ENCODE measurements around the gene UBE2G1. TPM values are rescaled to one million over a fixed set of nuclear protein-coding genes. Genes with fewer than 3 reads are reported as not detected.
"Not testable (repeated sequence)": the region's sequence is repeated elsewhere in the genome, so short reads cannot be mapped to it uniquely, and the experiment has no call there.

Gene UBE2G1
- total RNA-seq, 1 donor: 36.2 TPM

DNA sequence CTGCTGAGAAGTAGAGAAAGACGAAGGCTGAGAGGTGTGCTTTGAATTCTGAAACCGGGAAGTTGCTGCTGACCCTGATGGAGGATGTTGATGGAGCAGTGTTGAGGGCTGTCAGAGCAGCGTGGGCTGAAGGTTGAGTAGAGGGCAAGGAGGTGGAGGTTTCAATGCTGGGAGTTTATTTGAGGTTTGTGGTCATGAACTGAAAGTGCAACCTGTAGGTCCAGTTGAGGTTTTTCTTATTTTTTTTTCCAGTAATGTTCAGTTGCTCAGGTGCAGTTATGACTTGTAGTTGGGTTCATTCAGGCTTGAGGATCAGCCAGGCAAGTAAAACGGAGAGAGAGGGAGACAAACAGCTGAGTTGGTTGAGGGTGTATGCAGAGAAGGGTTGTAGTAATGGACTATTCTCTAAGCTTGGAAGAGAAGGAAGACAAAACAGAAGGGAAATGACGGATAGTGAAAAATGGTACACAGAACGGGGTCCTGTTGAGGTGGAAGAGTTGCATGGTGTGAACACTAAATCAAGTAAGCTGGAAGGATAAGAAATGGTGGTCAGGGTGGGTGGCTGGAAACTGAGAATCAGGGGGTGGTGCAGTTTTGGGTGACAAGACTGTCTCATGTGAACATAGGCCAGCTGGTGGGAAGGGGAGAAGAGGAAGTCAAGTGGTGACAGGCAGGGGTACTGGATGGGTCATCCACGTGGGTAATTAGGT lies 8.7 kb upstream of the UBE2G1 start:
- Histone ChIP-seq H3K36me3 (ENCODE audit: insufficient read depth, low read length) (no peaks in the 10 kb centered on the region), H3K27ac (ENCODE audit: low read depth, low read length) (no peak overlapping the region), H3K4me3 (ENCODE audit: insufficient read depth, low read length) (no peak overlapping the region), H3K4me2 (ENCODE audit: insufficient read depth, low read length) (no peak overlapping the region), H4K20me1 (ENCODE audit: insufficient read depth, low read length) (no peaks in the 10 kb centered on the region), H3K79me2 (ENCODE audit: insufficient read depth, low read length) (no peaks in the 10 kb centered on the region), H3K9me3 (ENCODE audit: low read depth, low read length) (no peaks in the 10 kb centered on the region), H3K27me3 (ENCODE audit: insufficient read depth, low read length) (peaks cover 3% of the 10 kb centered on the region), H2AFZ (ENCODE audit: low read length) (peak overlapping the region; percentile 13), H3K4me1 (ENCODE audit: insufficient read depth, low read length) (no peaks in the 10 kb centered on the region)
- peak; percentile 41 for DNase-seq (ENCODE audit: insufficient read length, low spot score, missing footprints)
- TF ChIP-seq, protein P1, sequence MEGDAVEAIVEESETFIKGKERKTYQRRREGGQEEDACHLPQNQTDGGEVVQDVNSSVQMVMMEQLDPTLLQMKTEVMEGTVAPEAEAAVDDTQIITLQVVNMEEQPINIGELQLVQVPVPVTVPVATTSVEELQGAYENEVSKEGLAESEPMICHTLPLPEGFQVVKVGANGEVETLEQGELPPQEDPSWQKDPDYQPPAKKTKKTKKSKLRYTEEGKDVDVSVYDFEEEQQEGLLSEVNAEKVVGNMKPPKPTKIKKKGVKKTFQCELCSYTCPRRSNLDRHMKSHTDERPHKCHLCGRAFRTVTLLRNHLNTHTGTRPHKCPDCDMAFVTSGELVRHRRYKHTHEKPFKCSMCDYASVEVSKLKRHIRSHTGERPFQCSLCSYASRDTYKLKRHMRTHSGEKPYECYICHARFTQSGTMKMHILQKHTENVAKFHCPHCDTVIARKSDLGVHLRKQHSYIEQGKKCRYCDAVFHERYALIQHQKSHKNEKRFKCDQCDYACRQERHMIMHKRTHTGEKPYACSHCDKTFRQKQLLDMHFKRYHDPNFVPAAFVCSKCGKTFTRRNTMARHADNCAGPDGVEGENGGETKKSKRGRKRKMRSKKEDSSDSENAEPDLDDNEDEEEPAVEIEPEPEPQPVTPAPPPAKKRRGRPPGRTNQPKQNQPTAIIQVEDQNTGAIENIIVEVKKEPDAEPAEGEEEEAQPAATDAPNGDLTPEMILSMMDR (IDR thresholded peaks at IDR 0.05; ENCODE audit: extremely low read depth, low read depth, low read length): no peak

GRCh38 chr17:4369557-4370230 lies 3.2 kb upstream of the UBE2G1 start:
- no peaks in the 10 kb centered on the region for H3K36me3 ChIP-seq (ENCODE audit: insufficient read depth, low read length)
- H3K27ac ChIP-seq (ENCODE audit: low read depth, low read length): no peak overlapping the region
- H3K9me3 ChIP-seq (ENCODE audit: low read depth, low read length): no peaks in the 10 kb centered on the region
- peaks cover 16% of the 10 kb centered on the region for H3K79me2 ChIP-seq (ENCODE audit: insufficient read depth, low read length)
- no peak overlapping the region for H3K4me2 ChIP-seq (ENCODE audit: insufficient read depth, low read length)
- peak; percentile 30 for DNase-seq (ENCODE audit: insufficient read length, low spot score, missing footprints)
- H3K4me1 ChIP-seq (ENCODE audit: insufficient read depth, low read length): peaks cover 4% of the 10 kb centered on the region
- H4K20me1 ChIP-seq (ENCODE audit: insufficient read depth, low read length): peaks cover 4% of the 10 kb centered on the region
- no peak overlapping the region for H2AFZ ChIP-seq (ENCODE audit: low read length)
- TF ChIP-seq, protein P1 (IDR thresholded peaks at IDR 0.05; ENCODE audit: extremely low read depth, low read depth, low read length): no peak
- H3K27me3 ChIP-seq (ENCODE audit: insufficient read depth, low read length): no peaks in the 10 kb centered on the region
- H3K4me3 ChIP-seq (ENCODE audit: insufficient read depth, low read length): no peak overlapping the region

GRCh38 chr17:4368341-4368740 lies 1.9 kb upstream of the UBE2G1 start:
- no peaks in the 10 kb centered on the region for H3K9me3 ChIP-seq (ENCODE audit: low read depth, low read length)
- TF ChIP-seq, protein P1 (IDR thresholded peaks at IDR 0.05; ENCODE audit: extremely low read depth, low read depth, low read length): no peak
- no peaks in the 10 kb centered on the region for H3K36me3 ChIP-seq (ENCODE audit: insufficient read depth, low read length)
- H3K4me3 ChIP-seq (ENCODE audit: insufficient read depth, low read length): no peak overlapping the region
- peak overlapping the region; percentile 14 for H2AFZ ChIP-seq (ENCODE audit: low read length)
- H4K20me1 ChIP-seq (ENCODE audit: insufficient read depth, low read length): peaks cover 9% of the 10 kb centered on the region
- H3K4me1 ChIP-seq (ENCODE audit: insufficient read depth, low read length): peaks cover 4% of the 10 kb centered on the region
- DNase-seq (ENCODE audit: insufficient read length, low spot score, missing footprints): no peak
- no peaks in the 10 kb centered on the region for H3K27me3 ChIP-seq (ENCODE audit: insufficient read depth, low read length)
- no peak overlapping the region for H3K27ac ChIP-seq (ENCODE audit: low read depth, low read length)
- H3K4me2 ChIP-seq (ENCODE audit: insufficient read depth, low read length): no peak overlapping the region
- H3K79me2 ChIP-seq (ENCODE audit: insufficient read depth, low read length): peaks cover 27% of the 10 kb centered on the region

GRCh38 chr17:4367177-4367576 lies 702 bp upstream of the UBE2G1 start:
- H3K4me1 ChIP-seq (ENCODE audit: insufficient read depth, low read length); DNase-seq (ENCODE audit: insufficient read length, low spot score, missing footprints); H3K9me3 ChIP-seq (ENCODE audit: low read depth, low read length); H3K27me3 ChIP-seq (ENCODE audit: insufficient read depth, low read length); H3K36me3 ChIP-seq (ENCODE audit: insufficient read depth, low read length): not testable (repeated sequence)
- Histone ChIP-seq H3K27ac (ENCODE audit: low read depth, low read length) (peak overlapping the region; percentile 68), H3K4me3 (ENCODE audit: insufficient read depth, low read length) (peak overlapping the region; percentile 92), H4K20me1 (ENCODE audit: insufficient read depth, low read length) (peaks cover 21% of the 10 kb centered on the region), H3K4me2 (ENCODE audit: insufficient read depth, low read length) (peak overlapping the region; percentile 93), H2AFZ (ENCODE audit: low read length) (peak overlapping the region; percentile 99), H3K79me2 (ENCODE audit: insufficient read depth, low read length) (peaks cover 39% of the 10 kb centered on the region)

Measured in osteoblast (primary cell).